ENCODE data around the gene KLRF1. TPM values are rescaled to one million over a fixed set of nuclear protein-coding genes. Genes with fewer than 3 reads are reported as not detected.

KLRF1 gene, protein sequence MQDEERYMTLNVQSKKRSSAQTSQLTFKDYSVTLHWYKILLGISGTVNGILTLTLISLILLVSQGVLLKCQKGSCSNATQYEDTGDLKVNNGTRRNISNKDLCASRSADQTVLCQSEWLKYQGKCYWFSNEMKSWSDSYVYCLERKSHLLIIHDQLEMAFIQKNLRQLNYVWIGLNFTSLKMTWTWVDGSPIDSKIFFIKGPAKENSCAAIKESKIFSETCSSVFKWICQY
- polyA plus RNA-seq (2012; rRNA removed) = not detected in 2 replicates
- not detected in 2 replicates for polyA plus RNA-seq (2012; cell fraction: cytosol; rRNA removed)
- not detected in 2 replicates for polyA plus RNA-seq (2012; cell fraction: nucleus; rRNA removed)

DNA sequence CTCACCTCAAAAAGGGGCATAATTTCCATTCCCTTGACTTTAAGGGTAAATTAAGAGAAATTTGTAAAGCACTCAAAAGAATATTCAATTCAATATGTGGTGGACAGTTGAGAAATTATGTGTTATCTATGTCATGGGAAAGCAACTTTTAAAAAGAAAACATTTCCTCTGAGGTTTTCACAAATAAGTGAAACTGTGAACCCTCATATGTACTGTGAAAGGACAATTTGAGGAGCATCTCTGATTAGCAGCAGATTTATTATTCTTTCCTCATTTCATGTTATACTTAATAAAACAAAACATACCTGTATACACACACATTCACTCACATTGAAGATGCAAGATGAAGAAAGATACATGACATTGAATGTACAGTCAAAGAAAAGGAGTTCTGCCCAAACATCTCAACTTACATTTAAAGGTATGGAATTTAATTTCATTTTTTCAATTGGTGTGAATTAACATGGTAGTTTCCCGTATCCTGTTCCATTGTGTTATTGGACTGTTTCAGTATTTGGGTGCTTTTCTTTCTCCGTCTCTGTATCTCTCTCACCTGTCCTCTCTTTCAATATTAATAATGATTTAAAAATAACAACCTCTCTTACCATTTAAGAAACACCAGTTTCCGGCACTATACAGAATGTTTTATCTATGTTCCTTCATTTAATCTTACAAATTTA lies at the start of gene KLRF1:
Gene KLRF1 (plus strand): TSS at position 273 of the 680 bp plus-strand sequence. CDS start 64 bp downstream, at position 337.
- ChIA-PET POLR2A (no interaction called here), CTCF (no interaction called here)
- Histone ChIP-seq H3K4me2 (no peak within 1 kb of the TSS), H3K4me3 (ENCODE audit: low read depth in 2 of 2, low read length in 1 of 2) (no peak within 1 kb of the TSS), H3F3A (replicated peaks; ENCODE audit: insufficient read depth) (no peaks in the 10 kb centered on the region), H3K36me3 (replicated peaks in 1 of 2; ENCODE audit: control insufficient read depth in 1 of 2, insufficient read depth in 2 of 2, low read length in 1 of 2) (no peaks in the 10 kb centered on the region), H3K79me2 (ENCODE audit: insufficient read depth) (no peaks in the 10 kb centered on the region), H3K27me3 (ENCODE audit: insufficient read depth) (no peaks in the 10 kb centered on the region; the same call in 1 of the 2 replicates), H2AFZ (ENCODE audit: low read depth) (no peak within 1 kb of the TSS), H3K9me2 (no peaks in the 10 kb centered on the region), H3K4me1 (ENCODE audit: control insufficient read depth in 1 of 2, insufficient read depth in 2 of 2, low read depth in 1 of 2, low read length in 1 of 2) (no peaks in the 10 kb centered on the region), H4K20me1 (ENCODE audit: insufficient read depth) (no peaks in the 10 kb centered on the region), H3K9me3 (no peaks in the 10 kb centered on the region), H3K27ac (ENCODE audit: low read depth in 2 of 2, low read length in 1 of 2) (no peak within 1 kb of the TSS), H3K9ac (no peak within 1 kb of the TSS)
- TF ChIP-seq TCF12 (IDR thresholded peaks at IDR 0.05) = no peak
- TF ChIP-seq GABPA (IDR thresholded peaks at IDR 0.05; ENCODE audit: low read depth) = no peak
- TF ChIP-seq POLR2AphosphoS5 (IDR thresholded peaks at IDR 0.05; ENCODE audit: low read depth, low read length) = no peak
- no peak for TF ChIP-seq JUND (IDR thresholded peaks at IDR 0.05)
- no peak for TF ChIP-seq CHD2 (IDR thresholded peaks at IDR 0.05; ENCODE audit: low read length, partially characterized antibody)
- no peak for TF ChIP-seq NFIC (IDR thresholded peaks at IDR 0.05; ENCODE audit: borderline replicate concordance)
- no peak for TF ChIP-seq TAF1 (IDR thresholded peaks at IDR 0.05; ENCODE audit: borderline replicate concordance, low read depth, low read length)
- TF ChIP-seq MXI1 (IDR thresholded peaks at IDR 0.05; ENCODE audit: low read depth, low read length) = no peak
- TF ChIP-seq EP300 (IDR thresholded peaks at IDR 0.05; ENCODE audit: borderline replicate concordance in 1 of 2, low read depth in 1 of 2, low read length in 1 of 2) = no peak
- TF ChIP-seq FOSL2 (IDR thresholded peaks at IDR 0.05; ENCODE audit: borderline replicate concordance, low read depth) = no peak
- WGBS (ENCODE audit: low lambda C conversion rate) = 15% methylated on average over 3 of the region's 3 CpGs
- DNase-seq = no peak

DNA sequence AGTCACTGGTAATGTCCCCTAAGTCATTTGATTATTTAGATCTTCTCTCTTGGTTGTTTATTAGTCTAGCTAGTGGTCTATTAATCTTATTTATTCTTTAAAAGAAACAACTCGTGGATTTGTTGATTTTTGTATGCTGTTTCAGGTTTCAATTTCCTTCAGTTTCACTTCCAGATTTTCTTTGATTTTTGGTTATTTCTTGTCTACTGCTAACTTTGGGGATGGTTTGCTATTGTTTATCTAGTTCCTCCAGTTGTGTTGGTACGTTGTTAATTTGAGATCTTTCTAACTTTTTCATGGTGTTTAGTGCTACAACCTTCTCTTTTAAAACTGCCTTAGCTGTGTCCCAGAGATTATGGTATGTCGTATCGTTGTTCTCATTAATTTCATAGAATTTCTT lies 48.1 kb upstream of the KLRF1 start:
- CTCF ChIA-PET = interaction anchor here (1.1 kb wide), 1 partner anchor 71 kb away, joined by 3 read pairs; no protein-coding TSS in a partner anchor
- no peaks in the 10 kb centered on the region for H3F3A ChIP-seq (replicated peaks; ENCODE audit: insufficient read depth)
- no peaks in the 10 kb centered on the region for H4K20me1 ChIP-seq (ENCODE audit: insufficient read depth)
- peaks cover 8% of the 10 kb centered on the region; the same call in 1 of the 2 replicates for H3K27me3 ChIP-seq (ENCODE audit: insufficient read depth)
- WGBS (ENCODE audit: low lambda C conversion rate) = 6% methylated on average over 4 of the region's 4 CpGs
- H3K4me2 ChIP-seq = no peak overlapping the region
- H3K4me1 ChIP-seq (ENCODE audit: control insufficient read depth in 1 of 2, insufficient read depth in 2 of 2, low read depth in 1 of 2, low read length in 1 of 2) = no peaks in the 10 kb centered on the region
- H3K36me3 ChIP-seq (replicated peaks in 1 of 2; ENCODE audit: control insufficient read depth in 1 of 2, insufficient read depth in 2 of 2, low read length in 1 of 2) = no peaks in the 10 kb centered on the region
- no peaks in the 10 kb centered on the region for H3K9me2 ChIP-seq
- no peak overlapping the region for H3K9ac ChIP-seq
- no peak overlapping the region for H3K27ac ChIP-seq (ENCODE audit: low read depth in 2 of 2, low read length in 1 of 2)
- no peak overlapping the region for H2AFZ ChIP-seq (ENCODE audit: low read depth)
- no peak overlapping the region for H3K4me3 ChIP-seq (ENCODE audit: low read depth in 2 of 2, low read length in 1 of 2)
- POLR2A ChIA-PET = no interaction called here
- DNase-seq = no peak
- H3K79me2 ChIP-seq (ENCODE audit: insufficient read depth) = no peaks in the 10 kb centered on the region
- no peak for TF ChIP-seq TCF12 (IDR thresholded peaks at IDR 0.05)
- TF ChIP-seq, protein P1, sequence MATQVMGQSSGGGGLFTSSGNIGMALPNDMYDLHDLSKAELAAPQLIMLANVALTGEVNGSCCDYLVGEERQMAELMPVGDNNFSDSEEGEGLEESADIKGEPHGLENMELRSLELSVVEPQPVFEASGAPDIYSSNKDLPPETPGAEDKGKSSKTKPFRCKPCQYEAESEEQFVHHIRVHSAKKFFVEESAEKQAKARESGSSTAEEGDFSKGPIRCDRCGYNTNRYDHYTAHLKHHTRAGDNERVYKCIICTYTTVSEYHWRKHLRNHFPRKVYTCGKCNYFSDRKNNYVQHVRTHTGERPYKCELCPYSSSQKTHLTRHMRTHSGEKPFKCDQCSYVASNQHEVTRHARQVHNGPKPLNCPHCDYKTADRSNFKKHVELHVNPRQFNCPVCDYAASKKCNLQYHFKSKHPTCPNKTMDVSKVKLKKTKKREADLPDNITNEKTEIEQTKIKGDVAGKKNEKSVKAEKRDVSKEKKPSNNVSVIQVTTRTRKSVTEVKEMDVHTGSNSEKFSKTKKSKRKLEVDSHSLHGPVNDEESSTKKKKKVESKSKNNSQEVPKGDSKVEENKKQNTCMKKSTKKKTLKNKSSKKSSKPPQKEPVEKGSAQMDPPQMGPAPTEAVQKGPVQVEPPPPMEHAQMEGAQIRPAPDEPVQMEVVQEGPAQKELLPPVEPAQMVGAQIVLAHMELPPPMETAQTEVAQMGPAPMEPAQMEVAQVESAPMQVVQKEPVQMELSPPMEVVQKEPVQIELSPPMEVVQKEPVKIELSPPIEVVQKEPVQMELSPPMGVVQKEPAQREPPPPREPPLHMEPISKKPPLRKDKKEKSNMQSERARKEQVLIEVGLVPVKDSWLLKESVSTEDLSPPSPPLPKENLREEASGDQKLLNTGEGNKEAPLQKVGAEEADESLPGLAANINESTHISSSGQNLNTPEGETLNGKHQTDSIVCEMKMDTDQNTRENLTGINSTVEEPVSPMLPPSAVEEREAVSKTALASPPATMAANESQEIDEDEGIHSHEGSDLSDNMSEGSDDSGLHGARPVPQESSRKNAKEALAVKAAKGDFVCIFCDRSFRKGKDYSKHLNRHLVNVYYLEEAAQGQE (IDR thresholded peaks at IDR 0.05; ENCODE audit: low read depth, low read length) = no peak
- TF ChIP-seq TAF1 (IDR thresholded peaks at IDR 0.05; ENCODE audit: borderline replicate concordance, low read depth, low read length) = no peak
- TF ChIP-seq EZH2phosphoT487 (IDR thresholded peaks at IDR 0.05; ENCODE audit: borderline replicate concordance, low read depth) = no peak
- no peaks in the 10 kb centered on the region for H3K9me3 ChIP-seq
